Mammary epithelial cell (primary cell): Measurements from ENCODE around the gene APOD.

ENCODE experiments used
- CTCF ChIP-seq, 2 donors: IDR thresholded peaks in 1 of 2; conservative IDR thresholded peaks in 1 of 2; 2 replicates each; pipeline ENCODE4 v1.5.1; 2011 to 2012; ENCODE audit warnings: inconsistent platforms in 2 of 2, low read length in 2 of 2, mild to moderate bottlenecking in 2 of 2, control low read depth in 1 of 2, low read depth in 1 of 2; ENCODE audit not compliant: insufficient read depth in 1 of 2; ENCODE audit errors: extremely low read depth in 1 of 2
- EZH2 ChIP-seq: IDR thresholded peaks from 2 replicates; pipeline ENCODE4 v1.6.1; 2012; ENCODE audit warnings: low read length, inconsistent platforms, borderline replicate concordance

GRCh38 chr3:195544230-195544536 lies 39.6 kb downstream of the APOD start:
- TF ChIP-seq CTCF (conservative IDR thresholded peaks at IDR 0.05 in 1 of 2, IDR thresholded peaks at IDR 0.05 in 1 of 2; ENCODE audit: extremely low read depth in 1 of 2, insufficient read depth in 1 of 2, low read depth in 1 of 2, low read length in 2 of 2), result no peak
- no peak for TF ChIP-seq EZH2
